HepG2 (cell line): ENCODE data around the gene ATP1A1. TPM values are rescaled to one million over a fixed set of nuclear protein-coding genes. Genes with fewer than 3 reads are reported as not detected.

Source experiments
- CCDC6 ChIP-seq: sonication (generic); formaldehyde crosslinking; IDR thresholded peaks from 2 replicates; pipeline ENCODE4 v1.8.1; 2022; ENCODE audit warnings: mild to moderate bottlenecking, missing genetic modification reagents, moderate library complexity
- PAXIP1 ChIP-seq: sonication (generic); formaldehyde crosslinking; conservative IDR thresholded peaks from 2 replicates; pipeline ENCODE4 v1.4.0; 2020; ENCODE audit warnings: mild to moderate bottlenecking, missing genetic modification reagents, moderate library complexity
- PRDM15 ChIP-seq: sonication (generic); formaldehyde crosslinking; IDR thresholded peaks from 2 replicates; pipeline ENCODE4 v1.4.0; 2020; ENCODE audit warnings: missing genetic modification reagents
- SNAPC4 ChIP-seq: sonication (generic); formaldehyde crosslinking; IDR thresholded peaks from 2 replicates; pipeline ENCODE4 v1.4.0; 2020; ENCODE audit warnings: mild to moderate bottlenecking, missing genetic modification reagents
- TCF7 ChIP-seq: sonication (generic); IDR thresholded peaks from 2 replicates; pipeline ENCODE4 v1.6.1; 2016; ENCODE audit warnings: antibody characterized with exemption, low read depth
- ZNF362 ChIP-seq: sonication (generic); formaldehyde crosslinking; IDR thresholded peaks from 2 replicates; pipeline ENCODE4 v1.4.0; 2020; ENCODE audit warnings: missing genetic modification reagents, mild to moderate bottlenecking, borderline replicate concordance
- ZNF580 ChIP-seq: IDR thresholded peaks from 2 replicates; pipeline ENCODE4 v1.6.1; 2016; ENCODE audit warnings: low read depth, borderline replicate concordance
- ZNF597 ChIP-seq: sonication (generic); formaldehyde crosslinking; IDR thresholded peaks from 2 replicates; pipeline ENCODE4 v1.5.0; 2020; ENCODE audit warnings: missing genetic modification reagents
- polyA plus RNA-seq, 8 experiments: library from polyadenylated mRNA; depleted of rRNA in 3 of 8; stranded (reverse) in 7 of 8; unstranded in 1 of 8; fragments of >200 nt; fragmentation: Illumina TruSeq in 4 of 8; extraction: Trizol in 4 of 8; gene quantifications; 2 replicates each; pipeline versions ENCODE4 v1.2.1 to v1.2.3, GENCODE V29; 2011 to 2016; ENCODE audit warnings: low read depth in 4 of 8, missing spikeins in 1 of 8, mixed read lengths in 1 of 8; ENCODE audit not compliant: insufficient read depth in 1 of 8
- total RNA-seq, 5 experiments: library from RNA; depleted of rRNA; stranded (reverse); fragments of >200 nt; fragmentation: Illumina TruSeq; extraction: Trizol; gene quantifications; 2 replicates each; pipeline ENCODE4 v1.2.3, GENCODE V29; 2016; ENCODE audit warnings: low read depth in 1 of 5

ATP1A1 gene
- total and polyA plus RNA-seq, 2 of the 13 experiments (the other 11 are each of a cell fraction or from before 2014, with no cell fraction given): 280 to 705 TPM

- 0 out of 2 replicates have a peak, but pooled peaks have one; percentile 42 for TF ChIP-seq ZNF580 (CRISPR knock-in tag)
- no peak for TF ChIP-seq ZNF362
- no peak for TF ChIP-seq ZNF597
- TF ChIP-seq TCF7: peak; percentile 72
- peak; percentile 80 for TF ChIP-seq PAXIP1
- TF ChIP-seq PRDM15 (CRISPR knock-in tag): no peak
- TF ChIP-seq SNAPC4 (CRISPR knock-in tag): no peak
- TF ChIP-seq CCDC6 (CRISPR knock-in tag): no peak
Measured at GRCh38 chr1:116411784-116412479, 38.9 kb downstream of the ATP1A1 start (continued).
